Measurements from ENCODE around the gene SEC61A1. TPM values are rescaled to one million over a fixed set of nuclear protein-coding genes. Genes with fewer than 3 reads are reported as not detected.

The SEC61A1 gene
- total RNA-seq, 1 donor from 2014 or later = 388 TPM

DNA sequence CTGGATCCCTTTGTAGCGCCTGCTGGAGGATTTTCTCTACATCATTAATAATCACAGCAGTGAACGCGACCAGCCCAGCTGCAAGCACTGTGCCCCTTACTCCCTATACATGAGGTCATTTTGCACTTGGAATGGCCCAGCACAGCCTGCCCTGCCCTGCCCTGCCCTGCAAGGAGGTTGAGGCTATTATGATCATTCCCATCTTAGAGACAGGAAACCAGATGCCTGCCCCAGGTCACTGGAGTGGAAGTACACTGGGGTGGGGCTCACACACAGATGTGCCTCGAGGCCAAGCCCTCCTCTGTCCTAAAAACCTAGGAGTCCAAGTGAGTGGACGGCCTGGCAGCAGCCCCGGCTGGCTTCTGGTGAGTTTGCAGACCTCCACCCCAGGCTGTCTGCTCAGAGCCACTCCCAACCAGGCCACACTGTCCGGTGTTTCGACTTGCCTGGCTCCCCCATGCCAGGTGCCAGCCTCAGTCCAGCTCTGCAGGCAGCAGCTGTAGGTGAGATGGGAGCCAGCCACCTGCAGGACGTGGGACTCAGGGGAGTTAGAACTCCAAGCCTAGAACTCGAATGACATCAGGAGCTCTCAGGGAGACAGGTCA is 30.4 kb upstream of the SEC61A1 start:
- Mint-ChIP-seq H3K36me3 (ENCODE audit: low read depth) (no peaks in the 10 kb centered on the region), H3K27me3 (ENCODE audit: low read depth) (peaks cover 10% of the 10 kb centered on the region), H3K4me1 (ENCODE audit: low read depth) (no peaks in the 10 kb centered on the region), H3K9me3 (ENCODE audit: low read depth) (no peaks in the 10 kb centered on the region), H3K27ac (ENCODE audit: unreplicated experiment) (no peak overlapping the region), H3K4me3 (ENCODE audit: unreplicated experiment) (no peak overlapping the region)
- DNase-seq (ENCODE audit: low spot score) = no peak
- TF ChIP-seq, protein P1, sequence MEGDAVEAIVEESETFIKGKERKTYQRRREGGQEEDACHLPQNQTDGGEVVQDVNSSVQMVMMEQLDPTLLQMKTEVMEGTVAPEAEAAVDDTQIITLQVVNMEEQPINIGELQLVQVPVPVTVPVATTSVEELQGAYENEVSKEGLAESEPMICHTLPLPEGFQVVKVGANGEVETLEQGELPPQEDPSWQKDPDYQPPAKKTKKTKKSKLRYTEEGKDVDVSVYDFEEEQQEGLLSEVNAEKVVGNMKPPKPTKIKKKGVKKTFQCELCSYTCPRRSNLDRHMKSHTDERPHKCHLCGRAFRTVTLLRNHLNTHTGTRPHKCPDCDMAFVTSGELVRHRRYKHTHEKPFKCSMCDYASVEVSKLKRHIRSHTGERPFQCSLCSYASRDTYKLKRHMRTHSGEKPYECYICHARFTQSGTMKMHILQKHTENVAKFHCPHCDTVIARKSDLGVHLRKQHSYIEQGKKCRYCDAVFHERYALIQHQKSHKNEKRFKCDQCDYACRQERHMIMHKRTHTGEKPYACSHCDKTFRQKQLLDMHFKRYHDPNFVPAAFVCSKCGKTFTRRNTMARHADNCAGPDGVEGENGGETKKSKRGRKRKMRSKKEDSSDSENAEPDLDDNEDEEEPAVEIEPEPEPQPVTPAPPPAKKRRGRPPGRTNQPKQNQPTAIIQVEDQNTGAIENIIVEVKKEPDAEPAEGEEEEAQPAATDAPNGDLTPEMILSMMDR (IDR thresholded peaks at IDR 0.05) = no peak

DNA sequence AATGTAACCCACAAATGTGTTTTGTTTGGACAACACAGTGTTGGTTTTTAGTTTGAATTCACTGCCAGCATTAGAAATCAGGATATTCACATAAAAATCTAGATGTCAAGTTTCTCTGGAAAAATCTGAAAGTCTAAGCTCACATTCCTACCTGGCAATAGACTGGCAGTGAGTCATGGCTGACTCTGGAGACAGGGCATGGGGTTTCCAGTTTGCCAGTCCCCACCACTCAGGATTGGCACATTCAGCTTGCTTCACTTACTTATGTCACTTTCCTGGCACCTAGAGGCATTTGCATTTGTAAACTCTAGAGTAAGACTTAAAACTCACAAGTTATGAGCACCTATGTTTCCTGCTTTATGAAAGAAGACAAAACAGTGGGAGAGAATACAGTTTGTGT is 19.1 kb upstream of the SEC61A1 start:
- no peak for DNase-seq (ENCODE audit: low spot score)
- H3K4me3 Mint-ChIP-seq (ENCODE audit: unreplicated experiment) = no peak overlapping the region
- H3K4me1 Mint-ChIP-seq (ENCODE audit: low read depth) = peaks cover 14% of the 10 kb centered on the region
- H3K27me3 Mint-ChIP-seq (ENCODE audit: low read depth) = peaks cover 10% of the 10 kb centered on the region
- TF ChIP-seq, protein P1 (IDR thresholded peaks at IDR 0.05) = no peak
- H3K27ac Mint-ChIP-seq (ENCODE audit: unreplicated experiment) = no peak overlapping the region
- no peaks in the 10 kb centered on the region for H3K9me3 Mint-ChIP-seq (ENCODE audit: low read depth)
- H3K36me3 Mint-ChIP-seq (ENCODE audit: low read depth) = no peaks in the 10 kb centered on the region

DNA sequence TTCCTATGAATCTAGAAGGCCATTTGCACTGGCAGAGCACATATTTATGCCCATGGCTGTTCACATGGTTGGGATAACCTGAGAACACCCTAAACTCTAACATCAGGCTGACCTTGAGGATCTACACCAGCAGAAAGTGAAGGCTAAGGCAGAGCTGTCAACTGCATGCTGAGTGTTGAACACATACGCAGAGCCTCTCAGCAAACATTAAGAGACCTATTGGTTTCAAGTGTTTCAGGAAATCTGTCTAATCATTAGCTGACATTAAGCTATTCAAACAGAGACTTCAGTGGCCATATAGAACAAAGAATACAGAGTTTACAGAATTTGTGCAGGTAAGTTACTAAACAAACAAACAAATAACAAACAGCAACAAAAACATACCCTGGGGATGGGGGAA is 16.1 kb upstream of the SEC61A1 start:
- Mint-ChIP-seq H3K4me1 (ENCODE audit: low read depth) (peaks cover 14% of the 10 kb centered on the region), H3K27me3 (ENCODE audit: low read depth) (peaks cover 12% of the 10 kb centered on the region), H3K4me3 (ENCODE audit: unreplicated experiment) (no peak overlapping the region), H3K36me3 (ENCODE audit: low read depth) (peaks cover 2% of the 10 kb centered on the region), H3K9me3 (ENCODE audit: low read depth) (no peaks in the 10 kb centered on the region), H3K27ac (ENCODE audit: unreplicated experiment) (no peak overlapping the region)
- no peak for DNase-seq (ENCODE audit: low spot score)
- TF ChIP-seq, protein P1 (IDR thresholded peaks at IDR 0.05) = no peak

DNA sequence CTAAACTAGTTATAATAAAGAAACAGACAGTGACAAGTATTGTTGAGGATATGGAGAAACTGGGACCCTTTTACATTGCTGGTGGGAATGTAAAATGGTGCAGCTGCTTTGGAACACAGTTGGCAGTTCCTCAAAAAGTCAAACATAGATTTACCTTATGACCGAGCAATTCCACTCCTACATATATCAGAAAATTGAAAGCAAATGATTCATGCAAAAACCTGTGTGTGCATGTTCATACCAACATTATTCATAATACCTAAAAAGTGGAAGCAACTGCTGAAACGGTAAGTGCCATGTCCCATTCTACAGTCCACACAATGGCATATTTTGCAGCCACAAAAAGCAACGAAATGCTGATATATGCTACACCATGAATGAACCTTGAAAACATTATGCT is 12.2 kb upstream of the SEC61A1 start:
- DNase-seq (ENCODE audit: low spot score) = no peak
- Mint-ChIP-seq H3K27me3 (ENCODE audit: low read depth) (peaks cover 17% of the 10 kb centered on the region), H3K36me3 (ENCODE audit: low read depth) (peaks cover 2% of the 10 kb centered on the region), H3K4me1 (ENCODE audit: low read depth) (peaks cover 3% of the 10 kb centered on the region), H3K27ac (ENCODE audit: unreplicated experiment) (no peak overlapping the region), H3K9me3 (ENCODE audit: low read depth) (no peaks in the 10 kb centered on the region), H3K4me3 (ENCODE audit: unreplicated experiment) (no peak overlapping the region)
- TF ChIP-seq, protein P1 (IDR thresholded peaks at IDR 0.05) = no peak

DNA sequence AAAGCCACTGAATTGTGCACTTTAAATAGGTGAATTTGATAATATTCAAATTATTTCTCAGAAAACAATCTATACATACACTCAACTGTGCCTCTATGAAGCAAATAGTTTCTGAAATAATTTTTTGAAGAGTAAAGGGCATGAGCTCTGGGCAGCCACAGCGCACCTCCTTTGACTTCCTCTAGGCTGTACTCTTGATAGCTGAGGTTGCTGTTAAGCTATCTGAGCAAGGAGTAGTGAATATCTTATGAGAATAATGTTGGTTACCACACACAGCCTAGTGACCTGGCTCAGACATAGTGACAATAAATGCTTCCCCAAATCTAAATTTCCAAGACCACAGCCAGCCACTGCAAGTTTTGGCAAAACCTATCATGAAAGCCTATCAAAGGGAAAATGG is 11.6 kb upstream of the SEC61A1 start:
- Mint-ChIP-seq H3K36me3 (ENCODE audit: low read depth) (peaks cover 2% of the 10 kb centered on the region), H3K9me3 (ENCODE audit: low read depth) (no peaks in the 10 kb centered on the region), H3K27me3 (ENCODE audit: low read depth) (peaks cover 17% of the 10 kb centered on the region), H3K4me1 (ENCODE audit: low read depth) (peaks cover under 1% of the 10 kb centered on the region), H3K27ac (ENCODE audit: unreplicated experiment) (no peak overlapping the region), H3K4me3 (ENCODE audit: unreplicated experiment) (no peak overlapping the region)
- DNase-seq (ENCODE audit: low spot score) = no peak
- TF ChIP-seq, protein P1 (IDR thresholded peaks at IDR 0.05) = no peak

All from chondrocyte (in vitro differentiated cells).